Peyer's patch (tissue), 4 donors: Measurements from ENCODE around the gene PALM2AKAP2.

ENCODE experiments used
- CTCF ChIP-seq, 6 experiments: fragments of 450-650 bp in 4 of 6; fragments of 200-600 bp in 2 of 6; sonication (generic) in 1 of 6; IDR thresholded peaks; one replicate each; pipeline ENCODE4 v1.5.1; 2017 to 2019; ENCODE audit warnings: antibody characterized with exemption in 6 of 6, mild to moderate bottlenecking in 3 of 6, moderate library complexity in 1 of 6
- POLR2A ChIP-seq, 2 donors: fragments of 450-650 bp; IDR thresholded peaks; one replicate each; pipeline ENCODE4 v1.5.1; 2017; ENCODE audit warnings: antibody characterized with exemption in 2 of 2, mild to moderate bottlenecking in 2 of 2, moderate library complexity in 2 of 2

DNA sequence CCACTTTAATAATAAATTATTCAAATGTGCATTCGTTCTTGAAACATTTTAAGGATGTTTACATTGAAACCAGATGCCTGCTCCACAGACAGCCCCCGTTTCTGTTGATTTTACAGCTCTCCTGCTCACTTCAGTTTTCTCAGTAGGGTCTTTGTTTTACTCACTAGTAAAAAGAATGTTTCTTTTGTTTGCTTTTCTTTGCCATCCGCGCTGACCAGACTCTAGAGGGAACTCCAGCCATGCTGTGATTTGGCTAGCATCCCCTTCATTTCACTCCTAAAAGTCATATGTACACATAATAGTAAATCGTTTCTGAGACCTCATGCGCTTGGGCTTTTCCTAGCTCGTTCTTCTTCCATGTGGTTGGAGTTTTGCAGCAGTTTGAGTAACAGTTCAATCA lies 28.7 kb upstream of the PALM2AKAP2 start:
- TF ChIP-seq POLR2A (IDR thresholded peaks at IDR 0.05) (no peak), CTCF (IDR thresholded peaks at IDR 0.05) (no peak)
